HepG2 (cell line): Measurements from ENCODE around the gene C1orf21. TPM values are rescaled to one million over a fixed set of nuclear protein-coding genes. Genes with fewer than 3 reads are reported as not detected.

Experiments used
- ATAC-seq: fragments of 200-7000 bp; cut with Tn5 transposase; 3 replicates; pipeline ENCODE4 v1.9.1; 2020; ENCODE audit warnings: mild to moderate bottlenecking, moderate library complexity
- BruUV-seq: library from RNA; stranded (reverse); fragments of 400-500 nt; replicated peaks from 2 replicates; lab custom pipeline; 2021; lab: Mats Ljungman, UMichigan
- CTCF ChIA-PET: fragments of 300-600 bp; formaldehyde crosslinking; extraction: SDS; loops from one replicate; lab custom pipeline; 2021; ENCODE audit warnings: low total read pairs, inconsistent platforms, low intra/inter-chr PET ratio; lab: Yijun Ruan, JAX
- POLR2A ChIA-PET: fragments of 350-600 bp; sonication (Branson Sonifier 250); formaldehyde crosslinking; loops from one replicate; lab custom pipeline; 2020; ENCODE audit warnings: antibody characterized with exemption, inconsistent platforms; lab: Yijun Ruan, JAX
- DNase-seq: peaks from one replicate; pipeline ENCODE4 v3.0.0-alpha.2; 2015; ENCODE audit warnings: low spot score
- FAIRE-seq: peaks from 3 replicates; lab custom pipeline; 2011; peaks lifted over from hg19 to GRCh38; lab: Jason Lieb, UNC
- H2AFZ ChIP-seq: one replicate; pipeline ENCODE4 v1.6.1; 2011; ENCODE audit warnings: low read length, inconsistent platforms
- H3K27ac ChIP-seq: fragments of 300-600 bp; 3 replicates; pipeline ENCODE4 v1.8.0; 2011; ENCODE audit warnings: mixed run types, mild to moderate bottlenecking, mixed read lengths, low read length, inconsistent platforms; ENCODE audit not compliant: insufficient read depth; ENCODE audit errors: extremely low read length
- H3K27me3 ChIP-seq, 2 experiments: fragments of 200-600 bp in 1 of 2; 2 replicates in 1 of 2; 3 replicates in 1 of 2; pipeline versions ENCODE4 v1.6.0 to v1.8.0; 2011; ENCODE audit warnings: low read length in 2 of 2, mild to moderate bottlenecking in 2 of 2, moderate library complexity in 2 of 2, inconsistent platforms in 1 of 2; ENCODE audit not compliant: insufficient read depth in 2 of 2, control insufficient read depth in 1 of 2
- H3K36me3 ChIP-seq, 2 experiments: fragments of 200-600 bp in 1 of 2; replicated peaks in 1 of 2; 2 replicates in 1 of 2; 3 replicates in 1 of 2; pipeline versions ENCODE4 v1.5.1 to v1.8.0; 2011; ENCODE audit warnings: low read length in 2 of 2, inconsistent platforms in 1 of 2; ENCODE audit not compliant: insufficient read depth in 2 of 2, control insufficient read depth in 1 of 2
- H3K4me1 ChIP-seq: 2 replicates; pipeline ENCODE4 v1.5.1; 2012; ENCODE audit warnings: low read length, inconsistent platforms; ENCODE audit not compliant: insufficient read depth
- H3K4me2 ChIP-seq: 2 replicates; pipeline ENCODE4 v1.6.0; 2011; ENCODE audit warnings: low read depth, low read length, inconsistent platforms
- H3K4me3 ChIP-seq, 3 experiments: fragments of 200-600 bp in 1 of 3; sonication (generic), shearing (Covaris generic) in 1 of 3; replicated peaks in 1 of 3; 2 replicates each; pipeline ENCODE4 v1.5.1; 2011 to 2016; ENCODE audit warnings: low read length in 3 of 3, inconsistent platforms in 2 of 3, low read depth in 2 of 3, mild to moderate bottlenecking in 2 of 3, control low read depth in 1 of 3, mixed read lengths in 1 of 3; ENCODE audit not compliant: insufficient read depth in 1 of 3
- H3K79me2 ChIP-seq: one replicate; pipeline ENCODE4 v1.6.1; 2011; ENCODE audit warnings: low read length, inconsistent platforms; ENCODE audit not compliant: insufficient read depth
- H3K9ac ChIP-seq: 2 replicates; pipeline ENCODE4 v1.6.0; 2011; ENCODE audit warnings: mild to moderate bottlenecking, low read depth, low read length, inconsistent platforms; ENCODE audit not compliant: insufficient read depth
- H3K9me3 ChIP-seq: 2 replicates; pipeline ENCODE4 v1.5.1; 2012; ENCODE audit warnings: mild to moderate bottlenecking, low read length
- H4K20me1 ChIP-seq: 2 replicates; pipeline ENCODE4 v1.6.0; 2011; ENCODE audit warnings: inconsistent platforms, mild to moderate bottlenecking, low read length, moderate library complexity; ENCODE audit not compliant: insufficient read depth
- DZIP1 ChIP-seq: sonication (generic); formaldehyde crosslinking; IDR thresholded peaks from 2 replicates; pipeline ENCODE4 v1.5.0; 2020; ENCODE audit warnings: mild to moderate bottlenecking, missing genetic modification reagents
- GLI4 ChIP-seq: sonication (generic); formaldehyde crosslinking; IDR thresholded peaks from 2 replicates; pipeline ENCODE4 v1.5.1; 2020; ENCODE audit warnings: missing genetic modification reagents, mild to moderate bottlenecking, moderate library complexity, borderline replicate concordance
- HOXD1 ChIP-seq: sonication (generic); formaldehyde crosslinking; IDR thresholded peaks from 2 replicates; pipeline ENCODE4 v1.5.0; 2020; ENCODE audit warnings: missing genetic modification reagents
- JDP2 ChIP-seq: sonication (generic); formaldehyde crosslinking; IDR thresholded peaks from 2 replicates; pipeline ENCODE4 v1.8.1; 2022; ENCODE audit warnings: missing genetic modification reagents, borderline replicate concordance
- KDM5B ChIP-seq: sonication (generic); formaldehyde crosslinking; IDR thresholded peaks from 2 replicates; pipeline ENCODE4 v1.4.0; 2020; ENCODE audit warnings: missing genetic modification reagents, mild to moderate bottlenecking, borderline replicate concordance
- MLLT10 ChIP-seq: sonication (generic); formaldehyde crosslinking; IDR thresholded peaks from 2 replicates; pipeline ENCODE4 v1.4.0; 2020; ENCODE audit warnings: missing genetic modification reagents
- NCOA5 ChIP-seq: sonication (generic); formaldehyde crosslinking; IDR thresholded peaks from 2 replicates; pipeline ENCODE4 v1.4.0; 2020; ENCODE audit warnings: missing genetic modification reagents
- PBX2 ChIP-seq: IDR thresholded peaks from 2 replicates; pipeline ENCODE4 v1.6.1; 2016; ENCODE audit warnings: control low read depth
- RXRB ChIP-seq: IDR thresholded peaks from 2 replicates; pipeline ENCODE4 v1.6.1; 2016; ENCODE audit warnings: borderline replicate concordance, missing genetic modification reagents, missing compliant biosample characterization
- ZNF12 ChIP-seq: sonication (generic); formaldehyde crosslinking; IDR thresholded peaks from 2 replicates; pipeline ENCODE4 v1.5.0; 2020; ENCODE audit warnings: missing genetic modification reagents
- ZNF292 ChIP-seq: sonication (generic); formaldehyde crosslinking; IDR thresholded peaks from 2 replicates; pipeline ENCODE4 v1.8.1; 2022; ENCODE audit warnings: mild to moderate bottlenecking, low read depth, missing genetic modification reagents, borderline replicate concordance
- ZNF3 ChIP-seq: IDR thresholded peaks from 2 replicates; pipeline ENCODE4 v1.7.0; 2017; ENCODE audit warnings: inconsistent platforms
- ZNF430 ChIP-seq: sonication (generic); formaldehyde crosslinking; IDR thresholded peaks from 2 replicates; pipeline ENCODE4 v1.9.0; 2021; ENCODE audit warnings: mild to moderate bottlenecking, missing genetic modification reagents
- ZNF552 ChIP-seq: sonication (generic); formaldehyde crosslinking; IDR thresholded peaks from 2 replicates; pipeline ENCODE4 v1.9.0; 2022; ENCODE audit warnings: missing genetic modification reagents, mild to moderate bottlenecking, borderline replicate concordance
- ZNF567 ChIP-seq: sonication (generic); formaldehyde crosslinking; IDR thresholded peaks from 2 replicates; pipeline ENCODE4 v1.8.1; 2023; ENCODE audit warnings: mild to moderate bottlenecking, missing genetic modification reagents, borderline replicate concordance
- in situ Hi-C: cut with HindIII; loops from 2 replicates; pipeline ENCODE4 v1.10.0; 2017; ENCODE audit warnings: low pct_unique_long_range_greater_than_20kb; ENCODE audit not compliant: extremely low pct_ligation_motif_present
- intact Hi-C: fragments of 100-400 bp; cut with micrococcal nuclease; formaldehyde crosslinking; loops from one replicate; pipeline ENCODE4 v1.10.0; 2022; ENCODE audit not compliant: unreplicated experiment
- polyA plus RNA-seq, 8 experiments: library from polyadenylated mRNA; depleted of rRNA in 3 of 8; stranded (reverse) in 7 of 8; unstranded in 1 of 8; fragments of >200 nt; fragmentation: Illumina TruSeq in 4 of 8; extraction: Trizol in 4 of 8; gene quantifications; 2 replicates each; pipeline versions ENCODE4 v1.2.1 to v1.2.3, GENCODE V29; 2011 to 2016; ENCODE audit warnings: low read depth in 4 of 8, missing spikeins in 1 of 8, mixed read lengths in 1 of 8; ENCODE audit not compliant: insufficient read depth in 1 of 8
- total RNA-seq, 5 experiments: library from RNA; depleted of rRNA; stranded (reverse); fragments of >200 nt; fragmentation: Illumina TruSeq; extraction: Trizol; gene quantifications; 2 replicates each; pipeline ENCODE4 v1.2.3, GENCODE V29; 2016; ENCODE audit warnings: low read depth in 1 of 5
- TF ChIP-seq, protein P1 (sequence below): sonication (generic); formaldehyde crosslinking; IDR thresholded peaks from 2 replicates; pipeline ENCODE4 v1.4.0; 2020; ENCODE audit warnings: missing genetic modification reagents
- TF ChIP-seq, protein P2 (sequence below): sonication (generic); formaldehyde crosslinking; IDR thresholded peaks from 2 replicates; pipeline ENCODE4 v1.4.0; 2020; ENCODE audit warnings: missing genetic modification reagents

Gene C1orf21
- total and polyA plus RNA-seq, 2 of the 13 experiments (the other 11 are each of a cell fraction or from before 2014, with no cell fraction given) = not detected

- Histone ChIP-seq H3K4me1 (no peaks in the 10 kb centered on the region), H4K20me1 (no peaks in the 10 kb centered on the region), H3K9ac (no peak overlapping the region), H3K4me3 (no peak overlapping the region), H2AFZ (no peak overlapping the region), H3K36me3 (no peaks in the 10 kb centered on the region), H3K79me2 (no peaks in the 10 kb centered on the region), H3K9me3 (no peaks in the 10 kb centered on the region), H3K27me3 (peaks cover 0 to 15% of the 10 kb centered on the region in 2 experiments; a peak in 4 of 5 replicates), H3K4me2 (no peak overlapping the region), H3K27ac (no peak overlapping the region)
- intact Hi-C loops (no loop called here), in situ Hi-C loops (no loop called here)
- ChIA-PET CTCF (no interaction called here), POLR2A (no interaction called here)
- no peak for FAIRE-seq
- no peak for ATAC-seq
- DNase-seq = no peak
- BruUV-seq = no TSS peak
- TF ChIP-seq PBX2 (CRISPR knock-in tag) (no peak), ZNF552 (no peak), HOXD1 (CRISPR knock-in tag) (no peak), NCOA5 (CRISPR knock-in tag) (no peak), ZNF3 (CRISPR knock-in tag) (no peak), KDM5B (CRISPR knock-in tag) (no peak), DZIP1 (CRISPR knock-in tag) (no peak), ZNF430 (no peak), RXRB (no peak), GLI4 (CRISPR knock-in tag) (no peak), ZNF567 (CRISPR knock-in tag) (no peak), JDP2 (no peak), ZNF12 (CRISPR knock-in tag) (no peak), ZNF292 (CRISPR knock-in tag) (no peak), MLLT10 (CRISPR knock-in tag) (no peak)
- TF ChIP-seq, protein P1, sequence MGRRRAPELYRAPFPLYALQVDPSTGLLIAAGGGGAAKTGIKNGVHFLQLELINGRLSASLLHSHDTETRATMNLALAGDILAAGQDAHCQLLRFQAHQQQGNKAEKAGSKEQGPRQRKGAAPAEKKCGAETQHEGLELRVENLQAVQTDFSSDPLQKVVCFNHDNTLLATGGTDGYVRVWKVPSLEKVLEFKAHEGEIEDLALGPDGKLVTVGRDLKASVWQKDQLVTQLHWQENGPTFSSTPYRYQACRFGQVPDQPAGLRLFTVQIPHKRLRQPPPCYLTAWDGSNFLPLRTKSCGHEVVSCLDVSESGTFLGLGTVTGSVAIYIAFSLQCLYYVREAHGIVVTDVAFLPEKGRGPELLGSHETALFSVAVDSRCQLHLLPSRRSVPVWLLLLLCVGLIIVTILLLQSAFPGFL (CRISPR knock-in tag) = no peak
- TF ChIP-seq, protein P2, sequence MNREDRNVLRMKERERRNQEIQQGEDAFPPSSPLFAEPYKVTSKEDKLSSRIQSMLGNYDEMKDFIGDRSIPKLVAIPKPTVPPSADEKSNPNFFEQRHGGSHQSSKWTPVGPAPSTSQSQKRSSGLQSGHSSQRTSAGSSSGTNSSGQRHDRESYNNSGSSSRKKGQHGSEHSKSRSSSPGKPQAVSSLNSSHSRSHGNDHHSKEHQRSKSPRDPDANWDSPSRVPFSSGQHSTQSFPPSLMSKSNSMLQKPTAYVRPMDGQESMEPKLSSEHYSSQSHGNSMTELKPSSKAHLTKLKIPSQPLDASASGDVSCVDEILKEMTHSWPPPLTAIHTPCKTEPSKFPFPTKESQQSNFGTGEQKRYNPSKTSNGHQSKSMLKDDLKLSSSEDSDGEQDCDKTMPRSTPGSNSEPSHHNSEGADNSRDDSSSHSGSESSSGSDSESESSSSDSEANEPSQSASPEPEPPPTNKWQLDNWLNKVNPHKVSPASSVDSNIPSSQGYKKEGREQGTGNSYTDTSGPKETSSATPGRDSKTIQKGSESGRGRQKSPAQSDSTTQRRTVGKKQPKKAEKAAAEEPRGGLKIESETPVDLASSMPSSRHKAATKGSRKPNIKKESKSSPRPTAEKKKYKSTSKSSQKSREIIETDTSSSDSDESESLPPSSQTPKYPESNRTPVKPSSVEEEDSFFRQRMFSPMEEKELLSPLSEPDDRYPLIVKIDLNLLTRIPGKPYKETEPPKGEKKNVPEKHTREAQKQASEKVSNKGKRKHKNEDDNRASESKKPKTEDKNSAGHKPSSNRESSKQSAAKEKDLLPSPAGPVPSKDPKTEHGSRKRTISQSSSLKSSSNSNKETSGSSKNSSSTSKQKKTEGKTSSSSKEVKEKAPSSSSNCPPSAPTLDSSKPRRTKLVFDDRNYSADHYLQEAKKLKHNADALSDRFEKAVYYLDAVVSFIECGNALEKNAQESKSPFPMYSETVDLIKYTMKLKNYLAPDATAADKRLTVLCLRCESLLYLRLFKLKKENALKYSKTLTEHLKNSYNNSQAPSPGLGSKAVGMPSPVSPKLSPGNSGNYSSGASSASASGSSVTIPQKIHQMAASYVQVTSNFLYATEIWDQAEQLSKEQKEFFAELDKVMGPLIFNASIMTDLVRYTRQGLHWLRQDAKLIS = no peak
These were observed 7.1 kb downstream of the C1orf21 start for GRCh38 chr1:184393962-184394361.
